Subcutaneous adipose tissue (tissue), 4 donors: ENCODE results near the gene HARS2. TPM values are rescaled to one million over a fixed set of nuclear protein-coding genes. Genes with fewer than 3 reads are reported as not detected.

Source experiments
- CTCF ChIP-seq: fragments of 450-650 bp; IDR thresholded peaks from one replicate; pipeline ENCODE4 v1.5.1; 2016; ENCODE audit warnings: low read depth, mild to moderate bottlenecking, control low read depth, antibody characterized with exemption, moderate library complexity
- total RNA-seq, 4 donors: library from RNA; depleted of rRNA; stranded (reverse); fragments of >200 nt; gene quantifications; one replicate each; pipeline ENCODE4 v1.1.0, GENCODE V29; 2016

Gene HARS2
- total RNA-seq, 4 donors from 2014 or later = 23.2 to 32.1 (median 31.4) TPM

- no peak for TF ChIP-seq CTCF
These were observed 26.7 kb upstream of the HARS2 start, which contains the start of gene WDR55 for GRCh38 chr5:140664359-140665119. Gene WDR55 (plus strand): TSS chr5:140664904. CDS start chr5:140664913, 9 bp downstream.

- no peak for TF ChIP-seq CTCF
These were observed 19.7 kb upstream of the HARS2 start for GRCh38 chr5:140671472-140672125.

- no peak for TF ChIP-seq CTCF
These were observed 18.6 kb upstream of the HARS2 start for GRCh38 chr5:140672455-140673186.

GRCh38 chr5:140673187-140673976 lies 17.9 kb upstream of the HARS2 start, which contains the start of gene DND1:
Gene DND1 (minus strand): TSS chr5:140673576. CDS start chr5:140673542, 34 bp downstream.
- no peak for TF ChIP-seq CTCF

GRCh38 chr5:140674211-140674610 lies 17.0 kb upstream of the HARS2 start:
- TF ChIP-seq CTCF = no peak

GRCh38 chr5:140674629-140675028 lies 16.6 kb upstream of the HARS2 start:
- no peak for TF ChIP-seq CTCF
